GM18858 (cell line): Measurements from ENCODE around the gene S100P.
A peak's percentile ranks its signal among the peaks of the same experiment; 100 is the strongest.
"Not testable (repeated sequence)": the region's sequence is repeated elsewhere in the genome, so short reads cannot be mapped to it uniquely, and the experiment has no call there.

ENCODE experiments used
- ATAC-seq: cut with Tn5 transposase; IDR thresholded peaks from one replicate; pipeline ENCODE4 v1.9.1; 2021; ENCODE audit not compliant: unreplicated experiment

The S100P gene

GRCh38 chr4:6672541-6673190, 21.0 kb upstream of the S100P start:
- not testable (repeated sequence) for ATAC-seq

DNA sequence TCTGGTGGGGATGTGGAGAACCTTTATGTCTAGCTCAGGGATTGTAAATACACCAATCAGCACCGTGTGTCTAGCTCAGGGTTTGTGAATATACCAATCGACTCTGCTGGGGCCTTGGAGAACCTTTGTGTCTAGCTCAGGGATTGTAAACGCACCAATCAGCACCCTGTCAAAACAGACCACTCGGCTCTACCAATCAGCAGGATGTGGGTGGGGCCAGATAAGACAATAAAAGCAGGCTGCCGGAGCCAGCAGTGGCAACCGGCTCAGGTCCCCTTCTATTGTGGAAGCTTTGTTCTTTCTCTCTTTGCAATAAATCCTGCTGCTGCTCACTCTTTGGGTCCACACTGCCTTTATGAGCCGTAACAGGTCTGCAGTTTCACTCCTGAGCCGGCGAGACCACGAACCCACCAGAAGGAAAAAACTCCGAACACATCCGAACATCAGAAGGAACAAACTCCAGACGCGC, 20.5 kb upstream of the S100P start:
- ATAC-seq: not testable (repeated sequence)

- ATAC-seq: peak; percentile 44
Observed at GRCh38 chr4:6673660-6674499, 19.8 kb upstream of the S100P start.

DNA sequence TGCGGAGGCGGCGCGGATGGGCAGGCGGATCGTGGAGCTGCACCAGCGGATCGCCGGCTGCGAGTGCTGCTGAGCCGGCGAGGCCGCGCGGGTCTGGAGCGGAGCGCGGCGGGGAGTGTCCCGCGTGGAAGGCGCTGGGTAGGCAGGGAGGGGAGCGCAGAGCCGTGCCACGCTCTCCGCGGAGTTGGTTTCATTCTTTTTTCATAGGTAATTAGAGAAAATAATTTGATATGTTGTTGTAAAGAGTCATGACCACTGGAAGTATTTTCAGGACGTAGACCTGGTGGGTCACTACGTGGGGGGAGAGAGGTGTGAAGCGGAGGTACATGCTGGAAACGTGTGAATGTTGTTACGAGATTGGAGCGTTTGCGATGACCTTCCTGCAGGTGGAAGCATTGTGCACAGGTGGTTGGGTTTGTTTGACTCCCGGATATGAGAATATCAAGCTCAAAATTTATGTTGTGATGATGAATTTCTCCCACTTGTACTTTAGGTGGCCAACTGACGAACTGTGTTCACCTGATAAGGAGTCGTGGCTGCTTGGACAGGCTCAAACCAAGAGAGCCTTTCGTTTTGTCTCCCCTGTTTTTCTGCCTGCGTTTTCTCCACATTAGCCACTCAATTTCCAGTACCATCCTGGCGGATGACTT, 19.1 kb upstream of the S100P start:
- ATAC-seq: peak; percentile 42

DNA sequence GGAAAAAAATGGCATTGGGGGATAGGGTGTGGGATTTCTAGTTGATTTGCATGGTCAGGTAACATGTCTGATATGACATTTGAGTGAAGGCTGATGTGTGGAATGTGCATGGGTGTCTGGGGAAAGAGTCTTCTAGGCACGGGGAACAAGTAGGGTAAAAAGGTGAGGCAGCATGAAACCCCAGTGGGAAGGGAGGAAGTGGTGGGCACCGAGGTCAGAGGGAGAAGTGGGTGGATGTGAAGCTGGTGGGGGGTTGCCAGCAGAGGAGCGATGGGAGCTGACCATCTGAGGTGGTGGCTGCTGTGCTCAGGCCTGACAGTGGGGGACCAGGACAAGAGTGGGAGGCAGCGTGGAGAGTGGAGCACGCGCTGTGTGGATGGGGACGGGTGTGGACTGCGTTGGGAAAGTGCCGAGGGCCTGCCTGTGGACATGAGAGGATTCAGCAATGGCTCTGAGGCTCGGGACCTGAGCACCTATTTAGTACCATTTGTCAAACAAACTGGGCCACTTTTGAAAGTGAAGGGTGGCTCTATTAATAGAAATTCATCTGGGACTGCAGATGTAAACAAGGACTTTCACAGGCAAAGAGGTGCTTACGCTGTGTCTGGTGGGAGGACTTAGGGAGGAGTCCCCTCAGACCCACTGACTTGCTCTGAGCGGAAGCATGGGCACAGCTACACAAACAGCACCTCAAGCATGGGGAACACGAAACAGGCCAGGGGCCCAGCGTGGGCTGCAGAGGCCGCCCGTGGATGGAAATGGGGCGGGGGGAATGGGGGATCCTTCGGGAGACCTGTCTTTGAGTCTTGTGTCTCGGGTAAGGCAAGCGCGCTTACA, 16.7 kb upstream of the S100P start:
- no peak for ATAC-seq

GRCh38 chr4:6680372-6681034, 13.2 kb upstream of the S100P start:
- no peak for ATAC-seq

GRCh38 chr4:6681191-6681590, 12.5 kb upstream of the S100P start:
- no peak for ATAC-seq

- no peak for ATAC-seq
Observed at GRCh38 chr4:6682862-6683590, 10.7 kb upstream of the S100P start.

- ATAC-seq: no peak
Observed at GRCh38 chr4:6684656-6685055, 9.0 kb upstream of the S100P start.

- no peak for ATAC-seq
Observed at GRCh38 chr4:6686104-6686787, 7.4 kb upstream of the S100P start.

- ATAC-seq: no peak
Observed at GRCh38 chr4:6687947-6688878, 5.5 kb upstream of the S100P start.

DNA sequence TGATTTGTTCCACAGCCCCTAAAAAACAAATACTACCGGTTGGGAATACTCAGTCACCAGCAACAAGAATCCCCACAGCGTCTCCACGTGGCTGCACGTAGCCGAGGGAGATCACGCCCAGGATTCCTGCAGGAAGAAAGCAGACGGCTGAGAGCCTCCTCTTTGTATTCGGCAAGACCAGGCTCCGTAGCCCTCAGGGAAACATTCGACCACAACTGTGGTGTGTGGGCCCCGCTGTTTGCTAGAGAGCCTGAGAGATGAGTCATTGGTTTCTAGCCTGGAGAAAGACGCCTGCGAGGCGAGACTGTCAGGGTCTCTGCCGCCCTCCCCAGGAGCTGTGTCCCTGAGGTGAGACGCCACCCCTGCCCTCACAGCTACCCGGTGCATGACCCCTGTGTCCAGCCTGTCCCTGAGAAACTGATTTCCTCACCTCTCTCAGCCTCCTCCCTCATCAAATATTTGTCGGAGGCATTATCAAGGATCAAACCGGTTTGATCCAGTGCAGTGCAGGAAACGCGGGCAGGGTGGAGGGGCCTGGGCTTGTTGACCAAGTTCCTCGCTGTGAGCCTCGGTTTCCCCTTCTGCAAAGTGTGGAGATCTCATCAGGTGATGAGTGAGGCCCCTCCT, 4.7 kb upstream of the S100P start:
- peak; percentile 63 for ATAC-seq

DNA sequence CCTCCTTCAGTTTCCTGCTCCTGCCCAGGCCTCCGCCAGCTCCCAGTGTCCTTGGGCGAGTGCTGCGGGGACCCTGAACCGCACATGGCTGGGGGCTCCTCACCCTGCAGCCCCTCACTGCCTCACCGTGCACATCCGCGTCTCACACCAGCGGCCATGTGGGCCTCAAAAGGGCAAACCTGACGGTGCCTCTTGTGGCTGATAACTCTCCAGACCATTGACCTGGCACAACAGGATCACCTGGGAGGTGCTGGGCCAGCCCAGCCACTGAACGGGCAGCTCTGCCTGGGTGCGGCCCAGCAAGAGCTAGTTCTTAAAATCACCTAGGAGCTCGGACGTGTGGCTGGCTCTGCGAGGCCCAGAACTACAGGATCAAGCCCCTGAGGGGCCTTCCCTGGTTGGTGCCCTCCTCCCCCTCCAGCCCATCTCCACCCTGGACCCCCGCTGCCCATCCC, 4.1 kb upstream of the S100P start:
- no peak for ATAC-seq

DNA sequence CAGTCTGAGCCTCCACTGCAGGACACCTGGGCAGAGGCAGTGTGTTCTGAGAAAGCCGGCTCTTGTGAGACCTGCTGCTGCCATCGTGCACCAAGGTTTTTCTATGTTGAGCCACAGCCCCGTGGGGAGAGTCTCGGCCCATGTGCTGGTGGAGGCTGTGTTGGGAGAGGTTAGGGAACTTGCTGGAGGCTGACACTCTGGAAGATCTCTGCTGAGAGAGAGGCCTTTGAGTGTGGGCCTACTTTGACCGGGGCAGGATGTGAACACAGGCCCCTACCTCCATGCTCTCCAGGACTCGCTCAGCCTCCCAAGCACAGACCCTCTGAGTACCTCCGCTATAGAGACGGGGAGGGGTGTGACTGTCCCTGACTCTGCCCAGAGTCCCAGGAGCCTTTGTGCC, 1.3 kb upstream of the S100P start:
- no peak for ATAC-seq

DNA sequence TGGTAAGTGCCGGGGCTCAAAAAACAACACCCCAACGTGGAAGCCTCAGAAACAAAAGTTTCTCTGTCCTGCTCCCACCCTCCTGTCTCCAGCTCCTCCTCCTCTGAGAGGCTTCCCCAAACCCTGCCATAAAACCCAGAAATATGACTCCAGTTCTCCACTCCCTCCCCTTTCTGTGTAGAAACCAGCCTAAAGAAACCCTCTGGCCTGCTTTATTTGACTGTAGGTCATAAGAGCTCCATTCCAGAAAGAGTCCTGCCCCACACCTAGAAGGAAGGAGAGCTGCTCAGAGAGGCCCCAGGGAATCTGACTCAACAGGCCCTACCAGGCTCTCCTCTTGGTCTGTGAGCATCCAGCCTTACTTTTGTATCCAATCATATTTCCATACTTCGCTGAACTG, 872 bp upstream of the S100P start:
- ATAC-seq: no peak

GRCh38 chr4:6694177-6694901, 661 bp downstream of the S100P start:
- no peak for ATAC-seq
